NCI-H1105 (cell line): ENCODE data around the gene MYO7A.

Experiments used
- DNase-seq: peaks from one replicate; lab custom pipeline; 2025; lab: John Stamatoyannopoulos, UW

MYO7A gene

DNA sequence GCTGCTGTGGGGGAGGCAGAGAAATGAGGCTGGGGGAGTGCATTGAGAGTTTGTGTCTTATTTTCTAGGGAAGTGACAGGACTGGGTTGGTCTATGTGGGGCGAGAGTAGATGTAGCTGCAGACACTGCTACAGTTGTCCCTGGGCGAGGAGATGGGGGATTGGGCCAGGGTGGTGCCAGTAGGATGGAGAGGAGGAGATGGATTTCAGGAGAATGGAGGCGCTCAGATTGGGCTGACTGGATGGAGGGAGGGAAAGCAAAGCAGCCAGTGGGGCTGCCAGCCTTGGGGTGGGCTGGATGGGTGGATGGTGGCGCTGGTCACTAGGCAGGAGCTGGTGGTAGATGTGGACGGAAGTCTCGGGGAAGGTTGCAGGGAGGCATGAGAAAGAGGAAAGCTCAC is 16.1 kb upstream of the MYO7A start:
- no peak for DNase-seq

DNA sequence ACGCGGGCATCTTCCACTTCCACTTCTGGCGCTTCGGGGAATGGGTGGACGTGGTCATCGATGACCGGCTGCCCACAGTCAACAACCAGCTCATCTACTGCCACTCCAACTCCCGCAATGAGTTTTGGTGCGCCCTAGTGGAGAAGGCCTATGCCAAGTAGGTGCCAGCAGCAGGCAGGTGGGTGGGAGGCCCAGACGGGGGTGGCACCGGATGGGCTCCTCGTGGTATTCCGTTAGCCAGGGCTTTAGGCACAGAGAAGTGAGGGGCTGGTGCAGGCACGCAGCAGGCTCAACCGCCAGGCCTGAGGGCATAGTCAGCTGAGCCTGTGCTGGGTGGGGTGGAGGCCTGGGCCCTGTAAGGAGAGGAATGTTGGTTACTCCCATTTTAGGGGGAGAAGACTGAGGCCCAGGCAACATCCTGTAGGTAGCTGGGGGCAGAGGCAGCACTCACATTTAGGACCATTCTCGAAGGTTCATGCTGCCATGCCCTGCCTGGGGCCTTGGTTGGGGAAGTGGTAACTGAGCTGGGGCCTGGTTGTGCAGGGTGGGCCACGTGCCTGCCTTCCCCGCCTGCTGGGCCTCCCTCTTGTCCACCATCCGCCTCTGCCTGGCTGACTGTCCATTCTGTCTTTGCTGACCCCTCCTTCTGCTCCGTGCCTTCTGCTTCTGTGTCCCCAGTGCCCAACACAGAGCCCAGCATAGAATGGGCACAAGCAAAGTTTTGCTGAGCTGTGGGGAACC is 15.2 kb upstream of the MYO7A start:
- DNase-seq = no peak

GRCh38 chr11:77113382-77114088 is 14.5 kb upstream of the MYO7A start:
- peak; percentile 45 for DNase-seq

DNA sequence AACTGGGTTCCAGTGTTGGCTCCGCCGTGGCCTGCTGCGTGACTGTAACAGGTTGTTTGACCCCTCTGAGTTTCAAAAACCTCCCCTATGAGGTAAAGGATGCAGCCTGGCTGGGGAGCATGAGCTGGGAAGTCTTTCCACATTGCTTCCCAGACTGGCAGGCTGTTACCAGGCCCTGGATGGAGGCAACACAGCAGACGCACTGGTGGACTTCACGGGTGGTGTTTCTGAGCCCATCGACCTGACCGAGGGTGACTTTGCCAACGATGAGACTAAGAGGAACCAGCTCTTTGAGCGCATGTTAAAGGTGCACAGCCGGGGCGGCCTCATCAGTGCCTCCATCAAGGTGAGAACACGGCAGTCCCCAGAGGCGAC is 14.0 kb upstream of the MYO7A start:
- no peak for DNase-seq

GRCh38 chr11:77115181-77115611 is 12.8 kb upstream of the MYO7A start:
- DNase-seq = no peak

GRCh38 chr11:77115956-77116355 is 12.1 kb upstream of the MYO7A start:
- DNase-seq = no peak

GRCh38 chr11:77117492-77117891 is 10.6 kb upstream of the MYO7A start:
- DNase-seq = no peak

DNA sequence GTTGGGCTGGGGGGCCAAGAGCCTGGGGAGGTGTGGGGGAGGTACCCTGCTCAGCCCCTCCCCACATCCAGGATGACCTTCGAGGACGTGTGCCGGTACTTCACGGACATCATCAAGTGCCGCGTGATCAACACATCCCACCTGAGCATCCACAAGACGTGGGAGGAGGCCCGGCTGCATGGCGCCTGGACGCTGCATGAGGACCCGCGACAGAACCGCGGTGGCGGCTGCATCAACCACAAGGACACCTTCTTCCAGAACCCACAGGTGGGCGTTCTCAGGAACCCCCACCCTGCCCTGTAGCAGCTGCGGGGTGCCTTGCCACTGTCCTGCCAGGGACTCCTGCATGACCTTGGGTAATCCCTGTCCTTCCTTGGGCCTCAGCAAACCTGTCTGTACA is 10.0 kb upstream of the MYO7A start:
- DNase-seq = no peak

DNA sequence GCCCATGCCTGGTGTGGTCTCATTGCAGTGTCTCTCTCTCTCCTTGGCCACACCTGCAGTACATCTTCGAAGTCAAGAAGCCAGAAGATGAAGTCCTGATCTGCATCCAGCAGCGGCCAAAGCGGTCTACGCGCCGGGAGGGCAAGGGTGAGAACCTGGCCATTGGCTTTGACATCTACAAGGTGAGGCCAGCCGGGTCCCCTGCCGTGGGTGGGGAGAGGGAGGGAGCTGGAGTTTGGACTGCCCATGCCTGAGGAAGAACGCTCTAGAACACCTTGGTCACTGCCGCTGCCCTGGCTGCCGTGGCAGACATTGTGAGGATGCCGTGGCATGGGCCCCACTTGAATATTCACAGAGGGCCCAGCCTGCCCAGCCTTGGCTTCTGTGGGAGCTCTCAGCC is 9.1 kb upstream of the MYO7A start:
- DNase-seq = no peak

- DNase-seq = no peak
Observed at GRCh38 chr11:77119531-77119936, 8.5 kb upstream of the MYO7A start.

DNA sequence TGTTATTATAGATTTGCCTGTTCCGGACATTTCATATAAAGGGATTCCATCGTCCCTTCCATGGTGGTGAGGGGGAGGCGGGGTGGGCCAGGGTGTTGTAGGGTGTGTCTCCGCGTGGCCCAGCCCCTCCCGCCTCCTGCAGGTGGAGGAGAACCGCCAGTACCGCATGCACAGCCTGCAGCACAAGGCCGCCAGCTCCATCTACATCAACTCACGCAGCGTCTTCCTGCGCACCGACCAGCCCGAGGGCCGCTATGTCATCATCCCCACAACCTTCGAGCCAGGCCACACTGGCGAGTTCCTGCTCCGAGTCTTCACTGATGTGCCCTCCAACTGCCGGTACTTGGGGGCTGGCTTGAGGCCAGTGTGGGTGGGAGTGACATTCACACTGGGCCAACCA is 7.5 kb upstream of the MYO7A start:
- no peak for DNase-seq

DNA sequence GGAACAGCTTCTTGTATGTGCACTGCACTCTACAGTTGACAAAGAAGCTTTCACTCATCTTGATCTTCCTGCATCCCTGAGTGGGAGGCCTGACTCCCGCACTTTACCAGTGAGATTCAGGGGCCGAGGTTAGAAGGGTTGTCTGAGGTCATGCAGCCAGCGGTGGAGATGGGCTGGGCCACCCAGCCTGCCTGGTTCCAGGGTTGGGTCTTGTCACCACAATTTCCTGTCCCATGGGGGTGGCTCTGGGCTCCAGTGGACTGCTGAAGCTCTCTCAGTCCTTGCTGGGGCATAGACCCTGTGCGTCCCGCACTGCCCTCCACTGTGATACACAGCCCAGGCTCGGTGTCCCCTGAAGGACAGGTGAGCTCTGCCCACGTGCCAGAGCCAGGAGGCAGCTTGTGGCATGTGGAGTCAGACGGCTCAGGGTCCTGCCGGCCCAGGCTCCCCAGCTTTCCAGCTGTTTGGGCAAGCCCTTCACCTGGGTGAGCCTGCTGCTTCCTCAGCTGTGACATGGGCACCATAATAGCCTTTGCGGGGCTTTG is 6.9 kb upstream of the MYO7A start:
- DNase-seq = no peak

DNA sequence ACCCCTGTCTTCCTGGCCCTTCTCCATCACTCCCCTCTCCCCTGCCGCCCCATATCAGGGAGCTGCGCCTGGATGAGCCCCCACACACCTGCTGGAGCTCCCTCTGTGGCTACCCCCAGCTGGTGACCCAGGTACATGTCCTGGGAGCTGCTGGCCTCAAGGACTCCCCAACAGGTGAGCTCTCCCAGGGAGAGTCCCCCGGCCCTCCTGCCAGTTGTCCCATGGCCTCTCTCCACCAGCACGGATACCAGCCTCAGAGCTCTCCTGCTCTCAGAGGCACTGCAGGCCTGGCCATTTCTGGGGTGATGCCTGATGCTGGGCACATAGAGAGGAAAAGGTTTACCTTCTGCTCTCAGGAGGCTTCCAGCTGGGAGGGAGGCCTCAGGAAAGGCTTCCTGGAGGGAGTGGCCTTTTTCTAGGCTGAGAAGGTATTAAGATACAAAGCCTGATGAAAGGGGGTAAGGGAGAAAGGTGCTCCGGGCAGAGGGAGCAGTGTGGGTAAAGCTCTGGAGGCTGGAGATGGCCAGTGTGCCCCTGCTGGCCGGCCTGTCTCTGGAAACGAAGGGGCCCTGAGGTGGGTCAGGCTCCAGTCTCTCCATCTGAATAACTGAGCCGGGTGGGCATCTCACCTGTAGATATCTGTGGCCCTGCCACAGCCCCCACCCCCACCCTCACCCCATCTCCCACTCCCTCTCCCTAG is 6.0 kb upstream of the MYO7A start:
- no peak for DNase-seq

- no peak for DNase-seq
Observed at GRCh38 chr11:77122576-77123212, 5.4 kb upstream of the MYO7A start.

DNA sequence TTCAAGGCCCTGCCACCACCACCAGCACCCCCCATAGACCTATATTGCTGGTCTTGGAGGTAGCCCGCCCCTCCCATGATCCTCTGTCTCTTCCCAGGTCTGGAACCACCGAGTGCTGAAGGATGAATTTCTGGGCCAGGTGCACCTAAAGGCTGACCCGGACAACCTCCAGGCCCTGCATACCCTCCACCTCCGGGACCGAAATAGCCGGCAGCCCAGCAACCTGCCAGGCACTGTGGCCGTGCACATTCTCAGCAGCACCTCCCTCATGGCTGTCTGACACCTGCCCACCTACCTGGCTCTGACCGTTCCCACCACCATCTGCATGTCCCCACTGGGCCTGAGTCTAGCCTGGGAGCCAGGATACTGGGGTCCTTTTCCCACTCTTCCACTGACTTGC is 4.5 kb upstream of the MYO7A start:
- DNase-seq = no peak

DNA sequence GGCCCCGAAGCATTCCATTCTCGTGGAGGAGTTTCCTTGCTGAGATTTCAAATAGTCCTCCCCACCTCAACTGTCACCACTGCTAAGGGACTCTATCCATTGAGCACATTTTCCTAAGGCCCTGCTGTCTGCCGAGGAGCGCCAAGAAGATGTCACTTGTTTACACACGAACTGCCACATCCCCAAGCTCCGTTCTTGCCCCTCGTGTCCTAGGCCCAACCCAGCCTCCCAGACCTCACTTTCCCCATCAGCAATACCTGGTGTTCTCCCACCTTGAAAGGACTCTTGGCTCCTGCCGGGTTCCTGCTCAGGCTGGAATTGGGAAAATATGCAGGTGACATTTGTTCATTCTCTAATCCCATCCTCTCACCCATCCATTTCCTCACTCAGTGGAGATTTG is 4.0 kb upstream of the MYO7A start:
- no peak for DNase-seq

DNA sequence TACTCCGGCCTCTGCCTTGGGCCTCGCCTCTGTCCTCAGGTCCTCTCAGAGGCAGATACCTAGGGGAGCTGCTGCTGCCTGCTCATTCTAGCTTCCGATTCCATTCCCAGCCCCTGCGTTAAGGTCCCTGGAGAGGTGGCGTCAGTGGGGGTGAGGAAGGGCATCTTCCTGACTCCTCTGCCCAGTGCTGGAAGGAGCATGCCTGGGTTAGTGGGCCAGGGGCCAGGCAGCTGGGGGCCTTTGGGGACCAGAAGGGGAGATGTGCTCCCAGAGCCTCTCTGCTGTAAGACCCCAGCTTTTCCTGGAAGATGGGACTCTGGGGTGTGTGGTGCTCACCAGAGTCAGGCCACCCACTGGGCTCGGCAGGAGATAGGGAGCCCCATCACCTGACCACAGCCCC is 3.6 kb upstream of the MYO7A start:
- DNase-seq = no peak

GRCh38 chr11:77125191-77125590 is 2.9 kb upstream of the MYO7A start:
- DNase-seq = no peak

DNA sequence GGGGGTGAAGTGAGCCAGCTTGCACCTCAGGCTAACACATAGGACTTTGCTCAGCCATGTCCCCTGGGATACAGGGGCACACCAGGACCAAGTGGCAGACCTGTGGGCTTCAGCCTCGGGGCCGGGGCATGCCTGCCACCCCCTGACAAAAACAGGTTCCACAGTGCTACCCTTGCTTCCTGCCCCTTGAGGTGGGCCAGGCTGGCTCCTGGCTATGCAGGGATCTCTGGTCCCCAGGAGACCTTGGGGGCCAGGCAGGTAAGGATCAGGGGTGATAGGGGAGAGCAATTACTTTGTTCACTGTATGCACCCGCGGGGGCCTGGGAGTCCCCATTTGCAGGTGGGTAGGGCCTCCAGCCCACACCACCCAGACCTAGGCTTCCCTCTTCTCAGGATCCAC is 2.4 kb upstream of the MYO7A start:
- DNase-seq = no peak

- no peak for DNase-seq
Observed at GRCh38 chr11:77126156-77126775, 1.8 kb upstream of the MYO7A start.

DNA sequence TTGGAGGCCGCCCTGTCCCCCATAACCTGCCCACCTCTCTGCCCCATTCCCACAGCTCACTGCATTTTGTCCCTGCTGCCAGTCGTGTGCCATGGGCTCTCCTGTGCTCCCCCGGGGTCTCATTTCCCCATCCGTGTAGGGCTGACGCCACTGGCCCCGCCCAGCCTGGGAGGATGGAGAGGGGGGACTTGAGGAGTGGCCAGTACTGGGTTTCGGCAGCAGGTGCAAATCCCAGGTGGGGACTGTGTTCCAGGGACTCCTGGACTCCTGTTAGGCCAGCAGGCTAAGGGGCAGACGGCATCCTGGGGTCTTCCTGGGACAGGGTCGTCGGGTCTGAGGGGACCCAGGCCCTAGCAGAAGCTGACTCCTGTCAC is 1.2 kb upstream of the MYO7A start:
- DNase-seq = no peak
